Measurements from ENCODE around the gene VASH2. TPM values are rescaled to one million over a fixed set of nuclear protein-coding genes. Genes with fewer than 3 reads are reported as not detected.

Gene VASH2
- total RNA-seq, 1 experiment from 2014 or later, result 303 TPM

DNA sequence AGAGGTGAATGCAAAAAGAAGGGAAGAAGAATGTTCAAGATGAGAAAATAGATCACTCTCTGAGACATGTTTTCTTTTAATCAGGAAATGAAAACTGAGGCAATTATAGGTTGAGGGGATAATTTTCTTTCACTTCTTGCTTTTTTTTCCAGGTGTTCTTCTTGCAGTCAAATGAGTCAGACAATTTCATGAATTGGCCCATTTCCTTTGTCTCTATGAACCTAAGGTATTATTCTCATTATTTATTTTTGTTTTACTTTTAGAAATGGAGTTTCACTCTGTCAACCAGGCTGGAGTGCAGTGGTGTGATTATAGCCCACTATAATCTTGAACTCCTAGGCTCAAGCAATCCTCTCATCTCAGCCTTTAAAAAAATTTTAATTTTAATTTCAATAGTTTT lies 3.5 kb upstream of the VASH2 start (continued):
- TF ChIP-seq, protein P1, sequence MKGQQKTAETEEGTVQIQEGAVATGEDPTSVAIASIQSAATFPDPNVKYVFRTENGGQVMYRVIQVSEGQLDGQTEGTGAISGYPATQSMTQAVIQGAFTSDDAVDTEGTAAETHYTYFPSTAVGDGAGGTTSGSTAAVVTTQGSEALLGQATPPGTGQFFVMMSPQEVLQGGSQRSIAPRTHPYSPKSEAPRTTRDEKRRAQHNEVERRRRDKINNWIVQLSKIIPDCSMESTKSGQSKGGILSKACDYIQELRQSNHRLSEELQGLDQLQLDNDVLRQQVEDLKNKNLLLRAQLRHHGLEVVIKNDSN (CRISPR knock-in tag; IDR thresholded peaks at IDR 0.05), result no peak
- TF ChIP-seq NR2C2 (CRISPR knock-in tag; IDR thresholded peaks at IDR 0.05), result no peak
- TF ChIP-seq, protein P2, sequence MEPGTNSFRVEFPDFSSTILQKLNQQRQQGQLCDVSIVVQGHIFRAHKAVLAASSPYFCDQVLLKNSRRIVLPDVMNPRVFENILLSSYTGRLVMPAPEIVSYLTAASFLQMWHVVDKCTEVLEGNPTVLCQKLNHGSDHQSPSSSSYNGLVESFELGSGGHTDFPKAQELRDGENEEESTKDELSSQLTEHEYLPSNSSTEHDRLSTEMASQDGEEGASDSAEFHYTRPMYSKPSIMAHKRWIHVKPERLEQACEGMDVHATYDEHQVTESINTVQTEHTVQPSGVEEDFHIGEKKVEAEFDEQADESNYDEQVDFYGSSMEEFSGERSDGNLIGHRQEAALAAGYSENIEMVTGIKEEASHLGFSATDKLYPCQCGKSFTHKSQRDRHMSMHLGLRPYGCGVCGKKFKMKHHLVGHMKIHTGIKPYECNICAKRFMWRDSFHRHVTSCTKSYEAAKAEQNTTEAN (CRISPR knock-in tag; IDR thresholded peaks at IDR 0.05), result no peak
- TF ChIP-seq, protein P3, sequence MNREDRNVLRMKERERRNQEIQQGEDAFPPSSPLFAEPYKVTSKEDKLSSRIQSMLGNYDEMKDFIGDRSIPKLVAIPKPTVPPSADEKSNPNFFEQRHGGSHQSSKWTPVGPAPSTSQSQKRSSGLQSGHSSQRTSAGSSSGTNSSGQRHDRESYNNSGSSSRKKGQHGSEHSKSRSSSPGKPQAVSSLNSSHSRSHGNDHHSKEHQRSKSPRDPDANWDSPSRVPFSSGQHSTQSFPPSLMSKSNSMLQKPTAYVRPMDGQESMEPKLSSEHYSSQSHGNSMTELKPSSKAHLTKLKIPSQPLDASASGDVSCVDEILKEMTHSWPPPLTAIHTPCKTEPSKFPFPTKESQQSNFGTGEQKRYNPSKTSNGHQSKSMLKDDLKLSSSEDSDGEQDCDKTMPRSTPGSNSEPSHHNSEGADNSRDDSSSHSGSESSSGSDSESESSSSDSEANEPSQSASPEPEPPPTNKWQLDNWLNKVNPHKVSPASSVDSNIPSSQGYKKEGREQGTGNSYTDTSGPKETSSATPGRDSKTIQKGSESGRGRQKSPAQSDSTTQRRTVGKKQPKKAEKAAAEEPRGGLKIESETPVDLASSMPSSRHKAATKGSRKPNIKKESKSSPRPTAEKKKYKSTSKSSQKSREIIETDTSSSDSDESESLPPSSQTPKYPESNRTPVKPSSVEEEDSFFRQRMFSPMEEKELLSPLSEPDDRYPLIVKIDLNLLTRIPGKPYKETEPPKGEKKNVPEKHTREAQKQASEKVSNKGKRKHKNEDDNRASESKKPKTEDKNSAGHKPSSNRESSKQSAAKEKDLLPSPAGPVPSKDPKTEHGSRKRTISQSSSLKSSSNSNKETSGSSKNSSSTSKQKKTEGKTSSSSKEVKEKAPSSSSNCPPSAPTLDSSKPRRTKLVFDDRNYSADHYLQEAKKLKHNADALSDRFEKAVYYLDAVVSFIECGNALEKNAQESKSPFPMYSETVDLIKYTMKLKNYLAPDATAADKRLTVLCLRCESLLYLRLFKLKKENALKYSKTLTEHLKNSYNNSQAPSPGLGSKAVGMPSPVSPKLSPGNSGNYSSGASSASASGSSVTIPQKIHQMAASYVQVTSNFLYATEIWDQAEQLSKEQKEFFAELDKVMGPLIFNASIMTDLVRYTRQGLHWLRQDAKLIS (CRISPR knock-in tag; IDR thresholded peaks at IDR 0.05; ENCODE audit: borderline replicate concordance), result no peak
- TF ChIP-seq, protein P4, sequence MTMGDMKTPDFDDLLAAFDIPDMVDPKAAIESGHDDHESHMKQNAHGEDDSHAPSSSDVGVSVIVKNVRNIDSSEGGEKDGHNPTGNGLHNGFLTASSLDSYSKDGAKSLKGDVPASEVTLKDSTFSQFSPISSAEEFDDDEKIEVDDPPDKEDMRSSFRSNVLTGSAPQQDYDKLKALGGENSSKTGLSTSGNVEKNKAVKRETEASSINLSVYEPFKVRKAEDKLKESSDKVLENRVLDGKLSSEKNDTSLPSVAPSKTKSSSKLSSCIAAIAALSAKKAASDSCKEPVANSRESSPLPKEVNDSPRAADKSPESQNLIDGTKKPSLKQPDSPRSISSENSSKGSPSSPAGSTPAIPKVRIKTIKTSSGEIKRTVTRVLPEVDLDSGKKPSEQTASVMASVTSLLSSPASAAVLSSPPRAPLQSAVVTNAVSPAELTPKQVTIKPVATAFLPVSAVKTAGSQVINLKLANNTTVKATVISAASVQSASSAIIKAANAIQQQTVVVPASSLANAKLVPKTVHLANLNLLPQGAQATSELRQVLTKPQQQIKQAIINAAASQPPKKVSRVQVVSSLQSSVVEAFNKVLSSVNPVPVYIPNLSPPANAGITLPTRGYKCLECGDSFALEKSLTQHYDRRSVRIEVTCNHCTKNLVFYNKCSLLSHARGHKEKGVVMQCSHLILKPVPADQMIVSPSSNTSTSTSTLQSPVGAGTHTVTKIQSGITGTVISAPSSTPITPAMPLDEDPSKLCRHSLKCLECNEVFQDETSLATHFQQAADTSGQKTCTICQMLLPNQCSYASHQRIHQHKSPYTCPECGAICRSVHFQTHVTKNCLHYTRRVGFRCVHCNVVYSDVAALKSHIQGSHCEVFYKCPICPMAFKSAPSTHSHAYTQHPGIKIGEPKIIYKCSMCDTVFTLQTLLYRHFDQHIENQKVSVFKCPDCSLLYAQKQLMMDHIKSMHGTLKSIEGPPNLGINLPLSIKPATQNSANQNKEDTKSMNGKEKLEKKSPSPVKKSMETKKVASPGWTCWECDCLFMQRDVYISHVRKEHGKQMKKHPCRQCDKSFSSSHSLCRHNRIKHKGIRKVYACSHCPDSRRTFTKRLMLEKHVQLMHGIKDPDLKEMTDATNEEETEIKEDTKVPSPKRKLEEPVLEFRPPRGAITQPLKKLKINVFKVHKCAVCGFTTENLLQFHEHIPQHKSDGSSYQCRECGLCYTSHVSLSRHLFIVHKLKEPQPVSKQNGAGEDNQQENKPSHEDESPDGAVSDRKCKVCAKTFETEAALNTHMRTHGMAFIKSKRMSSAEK (CRISPR knock-in tag; IDR thresholded peaks at IDR 0.05; ENCODE audit: borderline replicate concordance), result no peak
- no peak for TF ChIP-seq TEAD1 (CRISPR knock-in tag; IDR thresholded peaks at IDR 0.05)
- no peak for TF ChIP-seq ELF4 (CRISPR knock-in tag; IDR thresholded peaks at IDR 0.05; ENCODE audit: low read depth)
- no peak for TF ChIP-seq NFE2L1 (CRISPR knock-in tag; IDR thresholded peaks at IDR 0.05)
- no peak for TF ChIP-seq FOXP1 (CRISPR knock-in tag; IDR thresholded peaks at IDR 0.05; ENCODE audit: borderline replicate concordance)
- no peak for TF ChIP-seq PRRX2 (CRISPR knock-in tag; IDR thresholded peaks at IDR 0.05)

DNA sequence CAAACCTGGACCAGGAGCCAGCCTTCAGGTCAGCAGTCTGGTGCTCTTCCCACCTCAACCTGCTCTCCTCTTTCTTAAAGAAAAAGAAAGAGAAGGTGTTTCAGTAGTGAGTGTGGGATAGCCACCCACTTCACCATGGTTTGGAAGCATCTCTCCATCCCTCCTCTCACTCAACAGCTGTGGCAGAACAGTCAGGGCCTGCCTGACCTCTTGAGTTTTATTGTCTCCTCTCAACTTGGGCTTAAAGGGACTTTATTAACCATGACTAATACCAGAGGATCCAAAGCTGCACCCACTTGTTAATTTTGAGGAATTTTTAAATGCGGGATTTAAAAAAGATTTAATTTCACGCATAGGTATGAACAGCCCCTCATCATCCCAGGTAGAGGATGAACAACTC lies 570 bp upstream of the VASH2 start:
- no peak for TF ChIP-seq IRF2 (CRISPR knock-in tag; IDR thresholded peaks at IDR 0.05; ENCODE audit: borderline replicate concordance, low read depth)
- TF ChIP-seq, protein P5, sequence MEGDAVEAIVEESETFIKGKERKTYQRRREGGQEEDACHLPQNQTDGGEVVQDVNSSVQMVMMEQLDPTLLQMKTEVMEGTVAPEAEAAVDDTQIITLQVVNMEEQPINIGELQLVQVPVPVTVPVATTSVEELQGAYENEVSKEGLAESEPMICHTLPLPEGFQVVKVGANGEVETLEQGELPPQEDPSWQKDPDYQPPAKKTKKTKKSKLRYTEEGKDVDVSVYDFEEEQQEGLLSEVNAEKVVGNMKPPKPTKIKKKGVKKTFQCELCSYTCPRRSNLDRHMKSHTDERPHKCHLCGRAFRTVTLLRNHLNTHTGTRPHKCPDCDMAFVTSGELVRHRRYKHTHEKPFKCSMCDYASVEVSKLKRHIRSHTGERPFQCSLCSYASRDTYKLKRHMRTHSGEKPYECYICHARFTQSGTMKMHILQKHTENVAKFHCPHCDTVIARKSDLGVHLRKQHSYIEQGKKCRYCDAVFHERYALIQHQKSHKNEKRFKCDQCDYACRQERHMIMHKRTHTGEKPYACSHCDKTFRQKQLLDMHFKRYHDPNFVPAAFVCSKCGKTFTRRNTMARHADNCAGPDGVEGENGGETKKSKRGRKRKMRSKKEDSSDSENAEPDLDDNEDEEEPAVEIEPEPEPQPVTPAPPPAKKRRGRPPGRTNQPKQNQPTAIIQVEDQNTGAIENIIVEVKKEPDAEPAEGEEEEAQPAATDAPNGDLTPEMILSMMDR (IDR thresholded peaks at IDR 0.05), result no peak
- TF ChIP-seq SOX15 (CRISPR knock-in tag; IDR thresholded peaks at IDR 0.05), result no peak
- TF ChIP-seq ELF4 (CRISPR knock-in tag; IDR thresholded peaks at IDR 0.05; ENCODE audit: low read depth), result no peak
- no peak for TF ChIP-seq NR2C2 (CRISPR knock-in tag; IDR thresholded peaks at IDR 0.05)
- no peak for TF ChIP-seq PRRX2 (CRISPR knock-in tag; IDR thresholded peaks at IDR 0.05)
- Mint-ChIP-seq H3K27me3 (ENCODE audit: low read depth) (peaks cover 14% of the 10 kb centered on the region), H3K4me1 (peaks cover 59% of the 10 kb centered on the region), H3K27ac (0 out of 2 replicates have a peak overlapping the region, but pooled peaks have one; percentile 60), H3K36me3 (peaks cover 41% of the 10 kb centered on the region), H3K9me3 (peaks cover 10% of the 10 kb centered on the region), H3K4me3 (peak overlapping the region; percentile 89)
- ChIA-PET CTCF (no interaction called here), POLR2A (no interaction called here)
- ATAC-seq (no peak), DNase-seq (ENCODE audit: low spot score) (no peak)

Data from WTC11 (cell line).